Measurements from ENCODE around the gene DIPK2A. TPM values are rescaled to one million over a fixed set of nuclear protein-coding genes. Genes with fewer than 3 reads are reported as not detected.
A peak's percentile ranks its signal among the peaks of the same experiment; 100 is the strongest.

The DIPK2A gene
- total RNA-seq = 9.0 TPM
- long read RNA-seq, full-length matches to known transcripts = 3 of 3 reads
- long read RNA-seq, partial matches to known transcripts = 0 of 3 reads
- long read RNA-seq, other reads (novel, unspliced or antisense) = 0 of 3 reads

DNA sequence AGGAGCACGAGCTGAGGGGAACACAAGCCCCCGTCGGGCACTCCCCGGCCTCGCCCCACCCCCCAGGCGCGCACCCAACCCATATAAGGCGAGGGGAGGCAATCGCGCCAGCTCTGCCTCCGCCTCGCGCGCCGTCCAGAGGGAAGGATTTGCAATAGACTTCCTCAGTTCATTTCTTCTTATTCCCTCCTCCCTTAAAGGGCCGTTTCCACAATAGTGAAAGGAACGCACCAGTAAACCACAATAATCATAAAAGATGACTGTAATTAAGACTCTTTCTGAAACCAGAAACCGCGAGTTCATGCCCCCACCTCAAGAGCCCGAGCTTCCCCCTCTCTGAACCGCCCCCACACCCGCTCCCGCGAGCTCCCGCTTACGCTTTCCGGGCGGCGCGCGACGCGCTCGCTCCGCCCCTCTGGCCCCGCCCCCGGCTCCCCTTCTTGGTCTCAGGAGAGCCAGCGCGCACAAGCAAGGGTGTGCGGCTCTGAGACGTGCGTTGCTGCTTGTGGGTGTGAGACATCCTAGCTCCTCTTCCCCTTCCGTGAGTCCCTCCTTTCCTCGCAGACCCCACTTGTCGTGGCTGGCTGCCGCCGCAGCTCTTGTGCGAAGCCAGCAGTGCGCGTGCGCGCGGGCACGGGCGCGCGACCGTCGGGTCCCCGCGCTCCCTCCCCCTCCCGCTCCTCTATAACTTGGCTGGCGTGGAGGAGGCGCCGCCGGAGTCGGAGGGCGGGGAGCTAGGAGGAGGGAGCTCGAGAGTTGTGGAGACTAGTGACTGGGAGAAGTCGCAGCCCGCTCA lies at the start of gene DIPK2A:
Gene DIPK2A (plus strand): TSS at position 465 of the 796 bp plus-strand sequence. CDS start 510 bp downstream, outside the sequence.
- DNase-seq (ENCODE audit: missing footprints) (peak; percentile 97), ATAC-seq (peak; percentile 92)
- intact Hi-C loops (cut with DNase I) = loop anchor here (5.0 kb wide), 1 partner anchor 969 kb away; the partner anchor contains the start of gene U2SURP

DNA sequence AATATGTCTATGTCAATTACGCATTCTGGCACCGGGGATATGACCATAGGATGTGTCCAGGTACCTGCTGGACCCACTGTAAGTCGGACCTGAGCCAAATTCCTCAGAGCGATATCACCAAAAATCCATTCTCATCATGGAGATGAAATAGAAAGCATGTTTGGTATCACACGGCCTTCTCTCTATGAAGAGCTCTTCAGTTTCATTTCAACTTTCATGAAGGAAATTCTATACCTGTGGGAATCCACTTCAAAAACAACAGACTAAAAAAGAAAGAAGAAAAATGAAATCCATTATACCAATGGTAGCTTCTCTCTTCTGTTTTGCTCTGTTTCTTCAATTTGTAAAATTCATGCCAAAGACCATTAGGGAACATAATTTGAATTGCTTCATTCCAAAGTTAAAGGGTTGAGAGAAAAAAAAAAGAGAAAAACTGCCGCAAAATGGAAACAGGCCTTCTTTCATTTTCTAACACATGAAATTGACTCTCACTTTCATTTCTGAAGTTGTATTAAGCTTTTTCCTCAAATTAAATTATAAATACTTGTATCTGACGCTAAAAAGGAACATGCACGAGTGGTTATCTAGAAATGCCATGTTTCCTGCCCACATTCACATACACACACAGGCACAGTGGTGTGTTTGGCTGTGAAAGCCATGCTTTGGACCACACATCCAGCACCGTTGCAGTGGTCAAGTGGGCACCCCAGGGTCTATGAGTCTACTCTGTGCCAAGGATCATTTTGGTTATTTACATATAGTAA lies 46.9 kb upstream of the DIPK2A start:
- intact Hi-C loops (cut with DNase I) = no loop called here
- ATAC-seq (no peak), DNase-seq (ENCODE audit: missing footprints) (no peak)

DNA sequence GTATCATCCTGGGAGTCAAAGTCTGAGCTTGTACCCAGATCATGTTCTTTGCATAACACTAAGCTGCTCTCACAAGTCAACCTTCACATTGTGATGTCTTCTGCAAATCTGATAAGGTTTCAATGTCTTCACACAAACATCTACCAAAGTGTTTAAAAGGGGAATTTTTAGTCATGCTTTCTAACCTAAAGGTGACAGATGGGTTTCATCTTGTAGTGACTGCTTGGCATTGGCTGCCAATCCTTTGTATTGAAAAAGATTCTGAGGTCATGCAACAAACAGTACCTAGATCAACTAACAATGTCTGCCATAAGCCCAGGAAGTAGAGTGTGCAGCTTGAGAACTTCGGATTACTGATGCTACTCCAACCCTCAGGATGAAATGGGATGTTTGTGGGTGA lies 43.6 kb upstream of the DIPK2A start:
- ATAC-seq = no peak
- DNase-seq (ENCODE audit: missing footprints) = no peak
- intact Hi-C loops (cut with DNase I) = no loop called here

GRCh38 chr3:143928541-143929255 lies 42.9 kb upstream of the DIPK2A start:
- intact Hi-C loops (cut with DNase I) = no loop called here
- ATAC-seq (no peak), DNase-seq (ENCODE audit: missing footprints) (no peak)

- ATAC-seq (no peak), DNase-seq (ENCODE audit: missing footprints) (no peak)
- intact Hi-C loops (cut with DNase I) = no loop called here
These were observed 36.8 kb upstream of the DIPK2A start for GRCh38 chr3:143934791-143935190.

GRCh38 chr3:143935678-143936077 lies 35.9 kb upstream of the DIPK2A start:
- intact Hi-C loops (cut with DNase I) = no loop called here
- ATAC-seq = no peak
- DNase-seq (ENCODE audit: missing footprints) = no peak

DNA sequence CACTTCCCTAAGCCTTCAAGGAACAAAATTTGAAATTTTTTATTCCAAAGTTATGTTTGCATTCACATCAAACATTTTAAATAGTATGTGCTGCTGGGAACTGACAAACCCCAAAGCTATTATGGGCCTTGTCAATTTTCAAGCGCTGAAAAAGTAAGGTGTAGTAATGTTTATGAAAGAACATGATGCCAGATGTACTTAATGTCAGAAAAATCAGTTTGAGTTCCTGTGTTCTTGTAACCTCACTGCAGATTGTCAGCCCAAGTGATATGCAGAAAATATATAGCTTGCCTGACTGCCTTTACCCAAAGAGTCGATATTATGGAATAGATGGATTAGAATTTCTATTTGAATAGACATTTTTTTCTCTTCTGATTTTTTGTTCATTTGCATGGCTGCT lies 20.8 kb upstream of the DIPK2A start:
- ATAC-seq (no peak), DNase-seq (ENCODE audit: missing footprints) (no peak)
- intact Hi-C loops (cut with DNase I) = loop anchor here (5.0 kb wide), 1 partner anchor 174 kb away; no protein-coding TSS in a partner anchor

DNA sequence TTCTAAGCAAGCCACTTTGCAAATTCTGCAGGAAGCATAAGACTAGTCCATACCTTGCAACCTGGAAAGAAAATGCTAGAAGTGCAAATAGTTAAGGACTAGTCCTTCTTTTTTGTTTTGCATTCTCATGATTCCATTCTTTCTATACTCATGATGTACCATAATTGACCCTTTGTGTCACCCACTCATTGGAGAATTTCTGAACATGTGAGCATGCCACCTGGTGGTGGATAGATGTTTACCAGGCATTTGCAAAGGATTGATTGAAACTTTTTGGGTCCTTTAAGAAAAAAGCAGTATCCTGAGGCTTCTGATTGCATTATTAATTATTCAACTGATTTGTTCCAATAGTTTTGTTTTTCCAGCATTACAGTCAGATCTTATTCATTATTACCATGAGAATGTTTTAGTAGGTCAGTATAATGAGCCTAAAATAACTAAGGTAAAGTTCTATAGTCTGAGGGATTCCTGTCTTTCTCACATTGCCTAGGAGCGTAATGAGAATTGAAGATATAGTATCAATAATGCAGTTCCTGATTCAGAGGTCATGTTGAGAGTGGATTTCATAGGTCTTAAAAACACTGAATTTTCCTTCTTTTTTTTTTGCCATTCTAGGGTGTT lies 20.2 kb upstream of the DIPK2A start:
- intact Hi-C loops (cut with DNase I) = loop anchor here (5.0 kb wide), 1 partner anchor 174 kb away; no protein-coding TSS in a partner anchor
- ATAC-seq (no peak), DNase-seq (ENCODE audit: missing footprints) (no peak)

DNA sequence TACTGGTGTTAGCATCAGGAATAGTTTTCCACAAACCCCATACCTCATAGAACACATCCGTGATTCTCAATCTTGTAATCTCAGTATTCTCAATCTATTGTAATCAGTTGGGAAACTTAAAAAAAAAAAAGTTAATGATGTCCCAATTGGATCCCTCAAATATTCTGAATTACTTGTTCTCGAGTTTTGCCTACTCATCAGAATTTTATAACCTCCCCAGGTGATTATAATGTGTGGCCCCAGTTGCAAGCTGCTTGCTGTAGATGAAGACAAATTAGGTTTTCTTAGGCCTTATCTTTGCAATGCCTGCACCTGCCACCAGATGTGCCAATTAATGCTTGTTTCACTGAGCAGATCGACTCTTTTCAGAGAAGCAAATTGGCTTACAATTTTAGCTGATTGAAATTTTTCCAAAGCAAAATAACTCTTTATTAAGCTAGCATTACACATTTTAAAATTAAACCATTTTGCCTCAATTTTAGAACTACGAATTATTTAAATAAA lies 19.0 kb upstream of the DIPK2A start:
- no peak for DNase-seq (ENCODE audit: missing footprints)
- intact Hi-C loops (cut with DNase I) = loop anchor here (5.0 kb wide), 1 partner anchor 175 kb away; no protein-coding TSS in a partner anchor

GRCh38 chr3:143955113-143955512 lies 16.5 kb upstream of the DIPK2A start:
- intact Hi-C loops (cut with DNase I) = no loop called here
- no peak for DNase-seq (ENCODE audit: missing footprints)
- ATAC-seq = no peak

More for the DNA sequence above, 19.0 kb upstream of the DIPK2A start:
- no peak for ATAC-seq

- DNase-seq (ENCODE audit: missing footprints) = no peak
- intact Hi-C loops (cut with DNase I) = no loop called here
- ATAC-seq = no peak
These were observed 14.8 kb upstream of the DIPK2A start for GRCh38 chr3:143956838-143957237.

DNA sequence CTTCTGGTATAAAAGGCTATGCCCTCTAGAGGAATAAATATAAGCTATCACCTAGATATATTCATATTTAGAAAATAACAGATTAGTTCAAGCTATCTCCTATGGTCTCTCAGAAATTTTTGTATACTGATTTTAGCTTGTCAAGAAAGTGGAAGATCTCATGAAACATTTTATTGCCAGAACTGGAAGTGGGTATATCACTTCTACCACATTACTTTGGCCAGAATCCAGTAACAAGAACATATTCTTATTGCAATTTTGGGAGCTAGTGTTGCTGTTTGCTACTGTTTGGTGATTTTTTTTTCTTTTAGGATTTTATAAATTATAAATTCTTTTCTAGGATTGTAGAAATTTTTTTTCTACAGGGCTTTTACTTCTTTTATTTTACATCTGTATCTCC lies 14.2 kb upstream of the DIPK2A start:
- DNase-seq (ENCODE audit: missing footprints) (no peak), ATAC-seq (no peak)
- intact Hi-C loops (cut with DNase I) = no loop called here

GRCh38 chr3:143958966-143959365 lies 12.7 kb upstream of the DIPK2A start:
- DNase-seq (ENCODE audit: missing footprints) (no peak), ATAC-seq (no peak)
- intact Hi-C loops (cut with DNase I) = no loop called here

GRCh38 chr3:143961342-143961741 lies 10.3 kb upstream of the DIPK2A start:
- ATAC-seq (no peak), DNase-seq (ENCODE audit: missing footprints) (no peak)
- intact Hi-C loops (cut with DNase I) = no loop called here

DNA sequence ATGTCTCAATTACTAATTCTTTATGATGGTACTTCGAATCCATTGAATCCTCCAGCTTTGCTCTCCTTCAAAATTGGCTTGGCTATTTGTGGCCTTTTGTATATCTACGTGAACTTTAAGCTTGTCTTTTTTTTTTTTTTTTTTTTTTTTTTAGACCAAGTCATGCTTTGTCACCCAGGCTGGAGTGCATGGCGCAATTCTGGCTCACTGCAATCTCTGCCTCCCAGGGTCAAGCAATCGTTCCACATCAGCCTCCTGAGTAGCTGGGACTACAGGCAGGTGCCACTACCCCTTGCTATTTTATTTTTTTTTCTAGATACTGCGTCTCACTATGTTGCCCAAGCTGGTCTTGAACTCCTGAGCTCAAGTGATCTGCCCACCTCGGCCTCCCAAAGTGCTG lies 7.7 kb upstream of the DIPK2A start:
- ATAC-seq = no peak
- intact Hi-C loops (cut with DNase I) = no loop called here
- peak; percentile 50 for DNase-seq (ENCODE audit: missing footprints)

DNA sequence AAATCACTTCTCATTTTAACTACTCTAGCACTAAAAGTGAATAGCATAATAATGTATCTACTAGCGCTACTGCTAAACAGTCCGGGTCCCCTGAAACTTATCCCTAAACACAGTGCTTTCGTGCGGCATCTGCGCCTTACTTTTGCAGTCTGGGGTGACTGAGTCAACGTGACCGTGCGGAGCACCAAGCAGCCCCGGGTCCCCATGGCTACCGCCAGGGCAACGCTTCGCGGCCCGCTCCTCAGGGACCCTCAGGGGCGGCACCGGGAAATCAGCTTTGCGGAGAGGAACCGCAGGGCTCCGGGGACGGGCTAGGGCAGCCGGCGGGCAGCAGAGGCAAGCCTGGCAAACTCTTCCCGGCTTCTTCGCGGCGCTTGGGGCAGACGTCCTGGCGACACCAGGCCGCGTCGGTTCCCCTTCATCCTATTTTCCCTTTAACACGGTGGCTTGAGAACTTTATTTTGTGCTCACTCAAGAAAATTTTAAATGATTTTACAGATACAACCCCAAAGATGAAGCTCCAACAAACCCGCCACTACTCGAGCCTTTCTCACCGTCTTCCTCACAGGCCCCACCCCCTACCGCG lies 757 bp upstream of the DIPK2A start:
- DNase-seq (ENCODE audit: missing footprints) (peak; percentile 79), ATAC-seq (no peak)
- intact Hi-C loops (cut with DNase I) = loop anchor here (5.0 kb wide), 1 partner anchor 969 kb away; the partner anchor contains the start of gene U2SURP

DNA sequence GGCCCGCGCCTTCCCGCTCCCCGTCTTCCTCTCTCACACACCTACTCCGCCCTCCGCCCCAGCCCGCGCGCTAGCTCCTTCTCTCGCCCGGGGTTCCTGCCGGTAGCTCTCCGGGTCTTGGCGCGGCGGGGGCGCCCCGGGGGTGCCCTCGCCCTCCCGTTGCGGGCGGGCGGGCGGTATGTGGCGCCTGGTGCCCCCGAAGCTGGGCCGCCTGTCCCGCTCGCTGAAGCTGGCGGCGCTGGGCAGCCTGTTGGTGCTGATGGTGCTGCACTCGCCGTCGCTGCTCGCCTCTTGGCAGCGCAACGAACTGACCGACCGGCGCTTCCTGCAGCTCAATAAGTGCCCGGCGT lies 507 bp downstream of the DIPK2A start:
- peak; percentile 0 for ATAC-seq
- DNase-seq (ENCODE audit: missing footprints) = no peak
- intact Hi-C loops (cut with DNase I) = loop anchor here (5.0 kb wide), 1 partner anchor 970 kb away; the partner anchor contains the start of gene U2SURP

All from Right ventricle myocardium inferior (tissue), 1 donor.